Measurements from ENCODE around the gene KCNJ6. TPM values are rescaled to one million over a fixed set of nuclear protein-coding genes. Genes with fewer than 3 reads are reported as not detected.

The KCNJ6 gene
- total RNA-seq, 2 experiments from 2014 or later = not detected

DNA sequence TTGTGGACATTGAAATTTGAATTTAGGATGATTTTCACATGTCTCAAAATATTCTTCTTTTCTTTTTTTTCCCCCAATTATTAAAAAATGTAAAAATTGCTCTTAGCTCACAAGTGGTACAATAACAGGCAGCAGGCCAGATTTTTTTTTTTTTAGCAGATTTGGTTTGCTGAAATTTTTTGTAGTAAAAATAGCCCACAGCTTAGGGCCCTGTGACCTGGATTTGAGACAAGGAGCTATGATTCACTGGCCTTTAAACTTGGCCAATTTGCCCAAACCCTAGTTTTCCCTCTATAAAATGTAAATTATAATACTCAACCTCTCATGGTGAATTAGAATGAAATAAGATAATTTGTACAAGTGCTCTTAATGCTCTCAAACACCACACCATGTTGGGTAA lies 295.9 kb downstream of the KCNJ6 start:
- ATAC-seq (ENCODE audit: low read depth) = no peak
- Mint-ChIP-seq H3K27ac (no peak overlapping the region), H3K4me1 (no peaks in the 10 kb centered on the region), H3K9me3 (no peaks in the 10 kb centered on the region), H3K27me3 (peaks cover 9% of the 10 kb centered on the region), H3K36me3 (no peaks in the 10 kb centered on the region), H3K4me3 (no peak overlapping the region)
- no peak for DNase-seq
- POLR2A ChIA-PET = no interaction called here

DNA sequence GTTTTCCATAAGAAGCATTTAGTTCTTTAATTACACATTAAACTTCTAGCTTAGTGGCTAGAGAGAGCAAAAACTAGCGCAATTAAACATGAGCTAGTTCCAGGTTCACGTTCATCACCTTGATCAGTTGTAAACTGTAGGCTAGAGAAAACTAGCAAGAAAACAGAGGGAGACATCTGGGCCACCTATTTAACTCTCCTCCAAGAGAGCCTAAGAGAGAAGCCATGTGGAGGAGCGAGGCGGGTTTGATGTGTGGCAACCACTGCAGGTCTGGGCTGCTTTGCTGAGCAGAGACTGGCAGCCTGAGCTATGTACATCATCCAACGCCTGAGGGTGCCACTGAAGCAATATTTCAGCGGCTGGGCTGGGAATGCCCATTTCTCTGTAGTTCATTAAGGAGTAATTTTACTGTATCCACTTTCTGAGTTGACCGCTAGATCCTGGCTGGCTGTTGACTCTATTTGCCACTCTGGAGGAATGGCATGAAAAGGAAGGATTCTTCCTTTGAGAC lies 296.7 kb downstream of the KCNJ6 start:
- H3K4me1 Mint-ChIP-seq = no peaks in the 10 kb centered on the region
- ATAC-seq (ENCODE audit: low read depth) (no peak), DNase-seq (no peak)
- H3K4me3 Mint-ChIP-seq = no peak overlapping the region
- H3K27ac Mint-ChIP-seq = no peak overlapping the region
- no peaks in the 10 kb centered on the region for H3K36me3 Mint-ChIP-seq
- H3K9me3 Mint-ChIP-seq = no peaks in the 10 kb centered on the region
- H3K27me3 Mint-ChIP-seq = peaks cover 9% of the 10 kb centered on the region
- POLR2A ChIA-PET = no interaction called here

DNA sequence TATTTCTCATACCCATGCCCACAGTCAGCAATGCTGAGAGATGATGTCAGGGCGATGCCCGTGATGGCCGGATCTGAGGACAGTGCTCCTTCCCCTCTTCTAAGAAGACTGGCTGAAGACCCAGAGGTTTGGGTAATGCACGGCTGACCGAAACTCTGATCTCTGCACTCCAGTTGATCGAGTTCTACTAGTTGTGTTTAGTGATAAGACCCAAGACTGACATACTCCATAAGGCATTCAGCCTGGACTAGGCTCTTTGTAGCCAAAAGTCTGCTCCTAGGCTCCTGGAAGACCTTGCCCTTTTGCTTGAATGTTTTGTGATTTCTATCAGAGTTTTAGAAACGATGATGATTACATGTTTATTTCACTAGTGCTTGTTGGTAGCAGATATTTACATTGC lies 298.2 kb downstream of the KCNJ6 start:
- ATAC-seq (ENCODE audit: low read depth) (no peak), DNase-seq (no peak)
- no peaks in the 10 kb centered on the region for H3K4me1 Mint-ChIP-seq
- no peak overlapping the region for H3K27ac Mint-ChIP-seq
- POLR2A ChIA-PET = no interaction called here
- H3K9me3 Mint-ChIP-seq = peaks cover 2% of the 10 kb centered on the region
- H3K36me3 Mint-ChIP-seq = no peaks in the 10 kb centered on the region
- H3K4me3 Mint-ChIP-seq = no peak overlapping the region
- peaks cover 11% of the 10 kb centered on the region for H3K27me3 Mint-ChIP-seq

DNA sequence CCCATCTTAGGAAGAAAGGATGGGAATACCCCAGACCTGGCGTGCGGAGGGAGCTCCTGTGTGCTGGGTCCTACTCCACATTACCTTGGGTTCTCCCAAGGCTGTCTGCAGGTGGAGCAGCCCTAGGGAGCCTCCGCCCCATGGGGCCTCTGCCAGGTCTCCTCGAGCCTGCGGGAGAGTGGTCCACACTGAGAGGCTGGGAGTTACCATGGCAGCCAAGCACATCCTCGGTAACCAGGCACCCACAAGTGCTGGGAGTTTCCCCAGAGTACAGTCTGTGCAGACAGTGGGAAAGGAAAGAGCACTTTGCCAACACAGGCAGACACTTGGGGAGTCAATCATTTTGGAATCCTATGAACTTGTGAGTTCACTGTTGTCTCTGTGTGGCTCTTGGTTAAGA lies 300.3 kb downstream of the KCNJ6 start:
- ATAC-seq (ENCODE audit: low read depth) (no peak), DNase-seq (no peak)
- H3K36me3 Mint-ChIP-seq = no peaks in the 10 kb centered on the region
- peaks cover 2% of the 10 kb centered on the region for H3K9me3 Mint-ChIP-seq
- POLR2A ChIA-PET = no interaction called here
- H3K4me1 Mint-ChIP-seq = no peaks in the 10 kb centered on the region
- H3K27me3 Mint-ChIP-seq = peaks cover 20% of the 10 kb centered on the region
- H3K4me3 Mint-ChIP-seq = no peak overlapping the region
- no peak overlapping the region for H3K27ac Mint-ChIP-seq

DNA sequence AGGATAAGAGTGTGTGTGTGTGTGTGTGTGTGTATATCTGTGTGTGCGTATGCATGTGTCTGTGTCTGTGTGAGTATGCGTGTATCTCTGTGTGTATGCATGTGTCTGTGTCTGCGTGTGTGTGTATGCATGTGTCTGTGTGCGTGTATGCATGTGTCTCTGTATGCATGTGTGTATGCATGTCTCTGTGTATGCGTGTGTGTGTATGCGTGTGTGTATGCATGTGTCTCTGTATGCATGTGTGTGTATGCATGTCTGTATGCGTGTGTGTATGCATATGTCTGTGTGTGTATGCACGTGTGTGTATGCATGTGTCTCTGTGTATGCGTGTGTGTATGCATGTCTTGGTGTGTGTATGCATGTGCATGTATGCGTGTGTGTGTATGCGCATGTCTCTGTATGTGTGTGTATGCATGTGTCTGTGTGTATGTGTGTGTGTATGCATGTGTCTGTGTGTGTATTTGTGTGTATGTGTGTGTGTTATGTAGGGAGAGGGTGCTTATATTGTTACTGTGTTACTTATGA lies 301.8 kb downstream of the KCNJ6 start:
- Mint-ChIP-seq H3K4me3 (no peak overlapping the region), H3K27ac (no peak overlapping the region), H3K4me1 (no peaks in the 10 kb centered on the region), H3K27me3 (peaks cover 18% of the 10 kb centered on the region), H3K9me3 (peaks cover 2% of the 10 kb centered on the region), H3K36me3 (no peaks in the 10 kb centered on the region)
- no peak for ATAC-seq (ENCODE audit: low read depth)
- POLR2A ChIA-PET = no interaction called here
- no peak for DNase-seq

DNA sequence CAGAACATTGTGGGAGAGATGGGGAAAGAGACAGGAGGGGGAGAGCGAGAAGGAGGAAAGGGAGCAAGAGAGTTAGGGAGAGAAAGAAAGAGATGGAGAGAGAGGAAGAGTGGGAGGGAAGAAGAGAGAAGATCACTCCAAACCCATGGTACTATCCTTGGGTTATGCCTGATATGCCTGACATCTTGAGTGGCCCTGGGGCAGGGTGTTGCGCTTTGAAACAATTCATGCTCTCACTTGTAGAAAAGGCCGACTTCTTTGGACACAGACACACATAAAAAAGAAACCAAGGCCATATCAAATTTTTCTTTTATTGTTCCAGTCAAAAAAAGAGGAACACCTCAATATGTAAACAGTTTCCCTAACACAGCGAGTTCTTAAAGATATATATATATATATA lies 309.2 kb downstream of the KCNJ6 start:
- POLR2A ChIA-PET = no interaction called here
- H3K4me3 Mint-ChIP-seq = no peak overlapping the region
- H3K9me3 Mint-ChIP-seq = peaks cover 7% of the 10 kb centered on the region
- no peaks in the 10 kb centered on the region for H3K4me1 Mint-ChIP-seq
- H3K36me3 Mint-ChIP-seq = no peaks in the 10 kb centered on the region
- DNase-seq (no peak), ATAC-seq (ENCODE audit: low read depth) (no peak)
- no peak overlapping the region for H3K27ac Mint-ChIP-seq
- H3K27me3 Mint-ChIP-seq = peaks cover 16% of the 10 kb centered on the region

DNA sequence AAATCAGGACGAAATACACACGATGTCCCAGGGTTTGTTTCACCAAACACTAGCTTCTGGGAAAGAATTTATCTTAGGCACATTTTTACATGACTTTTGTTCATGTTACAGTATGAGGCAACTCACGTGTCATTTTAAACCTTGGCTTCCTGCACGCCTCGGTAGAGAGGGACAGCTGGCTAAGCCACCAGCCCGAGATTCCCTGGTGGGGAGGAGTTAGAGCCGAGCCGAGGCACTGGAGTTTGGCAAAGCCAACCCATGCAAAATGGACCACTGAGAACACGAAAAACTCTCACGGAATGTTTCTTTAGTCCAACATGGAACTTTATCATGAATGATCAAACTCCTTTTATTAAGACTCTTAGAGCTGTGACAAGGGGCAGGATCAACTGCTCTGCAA lies 309.7 kb downstream of the KCNJ6 start:
- no peak overlapping the region for H3K27ac Mint-ChIP-seq
- no peak for DNase-seq

DNA sequence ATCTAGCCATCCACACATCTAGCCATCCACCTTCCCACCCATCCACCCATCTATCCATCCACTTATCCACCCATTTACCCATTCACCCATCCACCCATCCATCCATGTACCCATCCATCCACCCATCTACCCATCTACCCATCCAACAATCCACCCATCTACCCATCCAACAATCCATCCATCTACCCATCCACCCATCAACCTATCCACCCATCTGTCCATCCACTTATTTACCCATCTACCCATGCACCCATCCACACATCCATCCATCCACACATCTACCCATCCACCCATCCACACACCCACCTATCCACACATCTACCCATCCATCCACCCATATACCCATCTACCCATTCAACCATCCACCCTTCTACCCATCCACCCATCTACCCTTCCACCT lies 311.3 kb downstream of the KCNJ6 start:
- no peak for ATAC-seq (ENCODE audit: low read depth)
- H3K4me1 Mint-ChIP-seq = no peaks in the 10 kb centered on the region
- peaks cover 7% of the 10 kb centered on the region for H3K9me3 Mint-ChIP-seq
- H3K4me3 Mint-ChIP-seq = no peak overlapping the region
- no peak for DNase-seq
- POLR2A ChIA-PET = no interaction called here
- no peak overlapping the region for H3K27ac Mint-ChIP-seq
- peaks cover 7% of the 10 kb centered on the region for H3K27me3 Mint-ChIP-seq
- H3K36me3 Mint-ChIP-seq = no peaks in the 10 kb centered on the region

More for the DNA sequence above, 309.7 kb downstream of the KCNJ6 start:
- Mint-ChIP-seq H3K9me3 (peaks cover 7% of the 10 kb centered on the region), H3K4me3 (no peak overlapping the region), H3K36me3 (no peaks in the 10 kb centered on the region), H3K27me3 (peaks cover 15% of the 10 kb centered on the region), H3K4me1 (no peaks in the 10 kb centered on the region)
- ATAC-seq (ENCODE audit: low read depth) = no peak
- POLR2A ChIA-PET = no interaction called here

DNA sequence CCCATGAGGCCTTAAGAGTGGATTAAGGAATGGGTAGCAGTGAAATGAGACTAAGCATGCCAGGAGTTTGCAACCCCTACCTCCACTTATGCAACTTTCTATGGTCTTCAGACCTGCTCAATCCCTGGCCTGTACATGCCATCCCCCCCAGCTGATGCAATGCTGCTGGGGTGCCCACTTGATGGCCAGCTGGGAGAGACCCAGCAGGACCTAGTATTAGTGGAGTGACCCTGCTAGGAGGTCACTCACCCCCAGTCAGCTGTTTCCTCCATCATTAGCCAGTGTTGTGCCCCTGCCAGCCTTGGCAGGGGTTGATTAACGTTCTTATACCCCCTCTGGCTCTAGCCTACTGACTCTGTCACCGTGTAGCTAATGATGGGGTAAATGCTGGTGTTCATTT lies 313.1 kb downstream of the KCNJ6 start:
- ATAC-seq (ENCODE audit: low read depth) (no peak), DNase-seq (no peak)
- Mint-ChIP-seq H3K36me3 (no peaks in the 10 kb centered on the region), H3K4me1 (no peaks in the 10 kb centered on the region), H3K27ac (no peak overlapping the region), H3K27me3 (peaks cover 3% of the 10 kb centered on the region), H3K4me3 (no peak overlapping the region), H3K9me3 (peaks cover 7% of the 10 kb centered on the region)
- POLR2A ChIA-PET = no interaction called here

DNA sequence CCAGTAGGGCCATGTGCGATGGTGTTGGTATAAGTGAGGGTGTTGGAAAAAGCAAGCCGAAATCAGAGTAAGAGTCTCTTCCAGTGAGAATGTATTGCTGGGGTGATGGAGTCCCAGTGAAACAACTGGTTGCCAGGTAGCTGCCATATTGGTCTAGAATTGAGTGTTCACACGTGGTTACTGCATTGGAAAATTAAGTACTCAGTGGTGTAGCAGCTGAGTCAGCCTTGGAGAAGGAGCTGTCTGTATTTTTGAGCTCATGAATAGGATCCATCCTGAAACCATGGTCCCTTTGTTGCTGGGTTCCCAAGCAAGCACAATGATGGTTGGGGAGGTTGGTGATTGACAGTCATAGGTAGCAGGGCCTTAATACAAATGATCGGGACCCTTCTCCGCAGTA lies 314.3 kb downstream of the KCNJ6 start:
- Mint-ChIP-seq H3K36me3 (no peaks in the 10 kb centered on the region), H3K27me3 (peaks cover 2% of the 10 kb centered on the region), H3K4me3 (no peak overlapping the region), H3K9me3 (peaks cover 7% of the 10 kb centered on the region), H3K4me1 (no peaks in the 10 kb centered on the region), H3K27ac (no peak overlapping the region)
- ATAC-seq (ENCODE audit: low read depth) = no peak
- no peak for DNase-seq
- POLR2A ChIA-PET = no interaction called here

DNA sequence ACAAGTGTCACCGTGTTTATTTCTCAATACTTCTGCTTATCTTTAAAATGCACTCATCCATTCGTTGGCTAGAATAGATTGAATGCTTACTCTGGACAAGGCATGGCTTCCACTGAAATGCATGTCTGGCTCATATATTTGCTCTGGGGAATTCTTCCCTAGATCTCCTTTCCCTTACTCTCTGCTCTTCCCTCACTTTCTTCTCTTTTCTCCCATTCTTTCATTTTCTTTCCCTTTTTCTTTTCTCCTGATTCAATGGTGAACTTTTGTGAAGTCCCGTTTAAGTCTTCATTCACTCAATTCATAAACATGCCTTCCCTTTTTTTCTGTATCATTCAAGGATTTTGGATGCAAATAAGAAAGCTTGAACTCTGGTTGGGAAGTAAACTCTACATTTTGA lies 315.2 kb downstream of the KCNJ6 start:
- no peak overlapping the region for H3K27ac Mint-ChIP-seq
- H3K4me3 Mint-ChIP-seq = no peak overlapping the region
- no peaks in the 10 kb centered on the region for H3K4me1 Mint-ChIP-seq
- ATAC-seq (ENCODE audit: low read depth) (no peak), DNase-seq (no peak)
- POLR2A ChIA-PET = no interaction called here
- H3K27me3 Mint-ChIP-seq = peaks cover 2% of the 10 kb centered on the region
- H3K9me3 Mint-ChIP-seq = peaks cover 7% of the 10 kb centered on the region
- H3K36me3 Mint-ChIP-seq = no peaks in the 10 kb centered on the region

DNA sequence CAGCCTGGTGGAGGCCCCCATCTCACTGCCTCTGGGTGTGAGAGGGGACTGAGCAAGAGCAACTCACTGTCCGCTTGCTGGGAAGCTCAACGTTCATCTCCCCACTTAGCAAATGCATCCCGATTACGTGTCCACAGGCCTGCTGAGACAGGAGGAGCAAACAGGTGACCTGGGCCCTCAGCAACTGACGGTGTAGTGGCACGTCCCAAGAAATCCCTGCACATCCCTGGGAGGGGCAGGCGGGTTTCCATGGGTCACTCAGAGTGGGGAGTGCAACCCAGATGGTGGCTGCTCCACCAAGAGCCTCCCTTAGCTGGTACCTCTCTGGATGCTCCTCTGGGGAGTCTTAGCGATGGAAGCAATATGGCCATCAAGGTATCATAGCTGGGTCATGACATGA lies 320.3 kb downstream of the KCNJ6 start:
- POLR2A ChIA-PET = no interaction called here
- no peak overlapping the region for H3K27ac Mint-ChIP-seq
- H3K27me3 Mint-ChIP-seq = no peaks in the 10 kb centered on the region
- no peaks in the 10 kb centered on the region for H3K9me3 Mint-ChIP-seq
- no peak for ATAC-seq (ENCODE audit: low read depth)
- peaks cover 4% of the 10 kb centered on the region for H3K4me1 Mint-ChIP-seq
- DNase-seq = no peak
- H3K36me3 Mint-ChIP-seq = no peaks in the 10 kb centered on the region
- no peak overlapping the region for H3K4me3 Mint-ChIP-seq

DNA sequence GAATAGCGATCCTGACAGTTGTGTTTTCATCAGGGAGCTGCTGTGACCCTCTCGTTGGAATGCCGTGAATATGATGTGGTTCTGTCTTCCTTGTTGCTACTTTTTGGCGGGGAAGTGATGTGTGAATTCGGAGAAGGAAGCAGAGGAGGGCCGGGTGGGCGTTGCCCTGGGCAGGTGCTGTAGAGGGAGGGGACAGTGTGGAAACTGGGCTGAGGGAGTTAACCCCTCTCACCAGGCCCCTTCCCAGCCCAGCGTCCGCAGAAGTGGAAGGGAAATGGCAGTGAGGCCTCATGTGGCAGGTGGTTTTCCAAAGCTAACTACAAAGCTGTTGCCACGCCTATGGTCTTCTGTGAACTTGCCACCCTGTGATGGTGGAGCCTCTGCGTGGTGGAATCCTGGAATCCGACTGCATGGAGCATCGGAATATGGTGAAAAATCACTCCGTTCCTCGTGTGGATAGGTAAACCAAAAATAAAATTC lies 321.7 kb downstream of the KCNJ6 start:
- no peak overlapping the region for H3K4me3 Mint-ChIP-seq
- H3K27me3 Mint-ChIP-seq = no peaks in the 10 kb centered on the region

DNA sequence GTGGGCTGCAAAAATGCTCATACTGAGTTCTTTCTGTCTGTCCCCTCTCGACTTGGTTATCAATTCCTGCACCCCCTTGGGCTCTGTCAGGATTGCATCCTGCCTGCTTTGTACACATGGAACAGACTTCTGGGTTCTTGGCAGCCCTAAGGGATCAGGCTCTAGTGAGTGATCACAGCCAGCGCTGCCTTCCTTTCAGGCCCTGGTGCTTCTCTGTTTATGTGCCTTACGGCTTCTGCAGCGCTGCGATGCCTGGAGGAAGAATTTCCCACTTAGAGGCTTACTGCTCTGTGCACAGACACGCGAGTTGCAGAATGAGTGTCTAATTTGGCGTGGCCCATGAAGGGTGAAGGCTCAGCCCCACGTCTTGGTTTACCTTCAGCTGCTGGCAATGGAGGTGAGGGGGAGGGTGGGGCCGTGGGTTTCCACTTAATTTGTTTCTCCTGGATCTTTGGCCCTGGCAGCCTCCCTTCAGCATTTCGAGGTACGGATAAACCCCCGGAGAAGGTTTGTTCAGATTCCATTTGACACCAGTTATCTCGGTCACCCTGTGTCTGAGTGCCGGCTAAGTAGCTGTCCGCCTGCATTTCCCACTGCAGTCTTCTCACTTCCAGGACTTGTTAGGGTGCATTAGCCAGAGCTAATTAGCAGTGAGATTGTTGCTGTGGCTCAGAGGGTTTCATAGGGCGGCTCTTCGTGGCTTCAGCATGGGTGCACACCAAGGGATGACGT lies 322.4 kb downstream of the KCNJ6 start:
- peaks cover 4% of the 10 kb centered on the region for H3K4me1 Mint-ChIP-seq
- ATAC-seq (ENCODE audit: low read depth) (no peak), DNase-seq (no peak)
- POLR2A ChIA-PET = no interaction called here
- no peaks in the 10 kb centered on the region for H3K27me3 Mint-ChIP-seq
- H3K27ac Mint-ChIP-seq = no peak overlapping the region
- H3K4me3 Mint-ChIP-seq = no peak overlapping the region
- no peaks in the 10 kb centered on the region for H3K36me3 Mint-ChIP-seq
- no peaks in the 10 kb centered on the region for H3K9me3 Mint-ChIP-seq

More for the DNA sequence above, 321.7 kb downstream of the KCNJ6 start:
- POLR2A ChIA-PET = no interaction called here
- DNase-seq (no peak), ATAC-seq (ENCODE audit: low read depth) (no peak)
- Mint-ChIP-seq H3K4me1 (peaks cover 4% of the 10 kb centered on the region), H3K36me3 (no peaks in the 10 kb centered on the region), H3K9me3 (no peaks in the 10 kb centered on the region), H3K27ac (no peak overlapping the region)
